Activated naive CD4-positive, alpha-beta T cell treated with anti-CD3 and anti-CD28 coated beads, Interleukin-2, amount 50 U/mL, for 16 hours (primary cell): Measurements from ENCODE around the gene RHOBTB3.

Experiments
- DNase-seq: peaks from one replicate; pipeline ENCODE4 v3.0.0-alpha.2; 2020

Gene RHOBTB3

DNA sequence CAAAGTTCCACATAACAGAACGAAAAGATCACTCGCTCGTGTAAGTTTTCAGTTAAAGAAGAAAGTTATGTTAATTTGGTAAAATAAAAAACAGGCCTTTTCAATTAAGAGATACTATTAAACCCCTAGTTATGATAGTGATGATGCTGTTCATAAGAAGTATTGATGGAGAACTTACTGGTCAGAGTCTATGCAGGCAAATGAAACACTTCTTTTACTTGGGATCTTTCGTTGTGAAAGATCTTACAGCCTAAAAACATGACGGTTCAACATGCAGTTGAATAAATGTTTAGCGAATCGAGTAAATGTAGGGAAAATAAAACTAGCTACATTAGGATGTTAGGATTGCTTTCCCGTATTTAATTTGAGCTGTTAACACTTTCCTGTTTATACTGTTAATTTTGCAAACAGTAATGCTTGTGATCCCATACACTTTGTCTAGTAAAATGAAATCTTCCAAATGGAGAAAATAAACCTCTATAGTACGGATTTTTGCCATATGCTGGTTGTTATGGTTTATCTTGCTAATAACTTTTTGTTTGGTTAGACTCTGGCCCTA, 2.0 kb downstream of the RHOBTB3 start:
- no peak for DNase-seq

- no peak for DNase-seq
Measured at GRCh38 chr5:95734187-95734586, 3.1 kb downstream of the RHOBTB3 start.

DNA sequence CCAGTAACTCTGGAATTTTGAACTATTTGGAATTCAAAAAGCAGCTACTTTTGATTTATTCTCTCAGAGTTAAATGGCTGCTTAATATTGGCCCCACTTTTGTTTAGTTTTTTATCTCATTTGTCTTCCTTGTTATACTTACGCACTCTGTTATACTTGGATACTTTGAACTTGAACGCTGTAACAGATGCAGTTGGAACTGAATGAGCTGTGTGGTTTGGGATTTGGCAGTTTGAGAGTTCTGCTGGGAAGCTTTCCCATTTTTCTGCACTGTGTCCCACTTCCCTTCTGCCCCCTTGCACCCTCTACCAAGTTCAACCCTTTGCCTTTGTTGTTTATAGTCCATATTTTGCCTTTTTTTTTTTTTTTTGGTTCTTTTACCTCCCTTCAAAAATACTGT, 3.8 kb downstream of the RHOBTB3 start:
- no peak for DNase-seq

- no peak for DNase-seq
Measured at GRCh38 chr5:95735406-95735805, 4.3 kb downstream of the RHOBTB3 start.

DNA sequence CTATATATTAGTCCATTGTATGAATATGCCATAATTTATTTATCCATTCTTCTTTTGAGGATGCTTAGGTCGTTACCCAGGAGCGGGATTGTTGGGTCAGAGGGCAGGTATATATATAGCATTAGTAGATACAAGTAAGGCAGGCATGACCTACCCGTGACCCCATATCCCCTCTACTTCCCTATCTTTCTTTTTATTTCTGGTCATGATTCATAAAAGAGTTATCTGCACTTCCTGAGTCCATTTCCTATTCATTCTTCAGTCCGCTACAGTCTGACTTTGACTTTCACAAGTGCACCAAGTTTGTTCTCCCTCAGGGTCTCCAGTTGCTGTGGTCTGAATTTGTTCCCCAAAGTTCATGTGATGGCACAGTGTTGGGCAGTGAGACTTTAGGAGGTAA, 6.9 kb downstream of the RHOBTB3 start:
- DNase-seq, result no peak

DNA sequence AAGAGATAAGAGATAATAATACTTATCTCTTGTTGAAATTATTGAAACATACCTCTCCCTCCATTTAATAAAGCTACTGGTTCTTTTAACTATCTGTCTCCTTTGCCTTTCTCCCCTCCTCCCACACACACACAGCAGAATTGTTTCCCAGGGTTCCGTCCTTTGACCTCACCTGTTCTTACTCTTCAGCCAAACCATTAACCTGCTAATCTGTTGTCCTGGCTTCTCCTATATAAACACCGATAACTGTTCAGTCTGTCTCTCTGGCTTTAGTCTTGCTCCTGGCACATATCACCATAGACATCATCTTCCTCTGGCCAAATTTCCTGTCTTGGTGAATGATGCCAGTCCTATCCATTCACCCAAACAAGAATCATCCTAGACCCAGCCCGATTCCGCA, 7.7 kb downstream of the RHOBTB3 start:
- no peak for DNase-seq

GRCh38 chr5:95739857-95740256, 8.7 kb downstream of the RHOBTB3 start:
- DNase-seq, result no peak

GRCh38 chr5:95741458-95741857, 10.3 kb downstream of the RHOBTB3 start:
- DNase-seq, result no peak

GRCh38 chr5:95743232-95743631, 12.1 kb downstream of the RHOBTB3 start:
- DNase-seq, result no peak

DNA sequence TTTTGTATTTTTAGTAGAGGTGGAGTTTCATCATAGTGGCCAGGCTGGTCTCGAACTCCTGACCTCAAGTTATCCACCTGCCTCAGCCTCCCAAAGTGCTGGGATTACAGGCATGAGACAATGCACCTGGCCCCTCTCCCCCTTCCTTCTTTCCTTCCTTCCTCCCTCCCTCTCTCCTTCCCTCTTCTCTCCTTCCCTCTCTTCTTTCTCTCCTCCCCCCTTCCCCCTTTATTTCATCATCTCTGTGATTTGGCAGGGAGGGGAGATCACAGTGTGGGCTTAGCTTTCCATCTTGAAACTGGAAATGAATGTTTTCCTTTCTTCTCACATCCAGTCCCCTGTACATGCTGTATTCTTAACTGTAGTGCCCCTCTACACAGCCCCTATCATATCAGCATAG, 12.7 kb downstream of the RHOBTB3 start:
- no peak for DNase-seq

- no peak for DNase-seq
Measured at GRCh38 chr5:95746194-95746593, 15.1 kb downstream of the RHOBTB3 start.

DNA sequence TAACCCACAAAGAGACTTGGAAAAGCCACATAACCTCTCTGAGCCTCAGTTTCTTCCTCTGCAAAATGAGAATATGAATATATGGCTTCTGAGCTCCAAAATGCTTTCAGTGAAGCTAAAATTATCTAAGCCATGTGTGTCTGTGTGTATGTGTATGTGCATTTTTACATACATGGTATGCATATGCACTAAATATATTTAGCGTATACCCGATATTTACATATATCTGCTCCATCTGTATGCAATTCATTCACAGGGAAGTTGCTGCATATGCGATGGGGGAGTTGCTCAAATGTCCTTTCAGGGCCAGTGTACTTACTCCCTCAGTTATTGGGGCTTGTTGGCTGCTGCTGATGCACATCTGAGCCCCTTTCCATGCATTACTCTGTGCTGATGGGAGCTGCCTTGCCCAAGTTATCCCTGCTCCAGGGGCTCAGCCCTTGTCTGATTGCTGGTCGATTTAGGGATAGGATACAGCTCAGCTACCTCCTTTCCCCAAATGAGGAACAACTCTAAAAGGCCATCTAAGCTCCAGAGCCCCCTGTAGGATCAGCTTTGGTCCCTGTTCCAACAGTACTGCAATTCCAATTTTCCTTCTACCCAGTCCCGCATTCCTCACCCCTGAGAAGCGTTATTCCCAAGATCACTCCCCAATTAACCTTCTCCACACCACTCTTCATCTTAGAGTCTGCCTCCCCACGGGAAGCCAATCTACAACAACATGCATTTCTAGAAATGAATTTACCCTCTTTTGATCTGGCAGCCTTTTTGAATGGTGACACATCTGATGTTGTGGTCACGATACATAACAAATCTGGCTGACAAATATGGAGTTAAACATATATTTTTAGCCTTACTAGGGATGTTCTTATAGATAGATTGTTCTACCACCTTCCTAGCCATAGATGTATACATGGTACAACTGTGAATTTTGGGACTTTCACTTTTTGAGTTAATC, 15.9 kb downstream of the RHOBTB3 start:
- DNase-seq, result no peak

DNA sequence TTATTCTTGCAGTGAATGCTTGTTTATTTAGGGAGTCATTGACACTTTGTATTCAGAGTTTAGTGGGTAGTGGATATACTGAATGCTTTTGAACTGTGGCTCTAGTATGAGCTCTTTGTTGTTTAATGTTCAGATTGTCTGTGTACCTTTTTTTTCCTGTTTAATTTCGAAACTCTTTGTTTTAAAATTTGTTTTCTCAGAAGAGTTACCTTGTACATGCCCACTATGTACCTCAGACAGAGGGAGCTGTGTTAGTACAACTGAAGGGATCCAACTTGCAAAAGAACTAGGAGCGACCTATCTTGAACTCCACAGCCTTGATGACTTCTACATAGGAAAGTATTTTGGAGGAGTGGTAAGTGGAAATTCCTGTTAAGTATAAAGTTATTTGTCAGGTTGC, 17.0 kb downstream of the RHOBTB3 start:
- no peak for DNase-seq

DNA sequence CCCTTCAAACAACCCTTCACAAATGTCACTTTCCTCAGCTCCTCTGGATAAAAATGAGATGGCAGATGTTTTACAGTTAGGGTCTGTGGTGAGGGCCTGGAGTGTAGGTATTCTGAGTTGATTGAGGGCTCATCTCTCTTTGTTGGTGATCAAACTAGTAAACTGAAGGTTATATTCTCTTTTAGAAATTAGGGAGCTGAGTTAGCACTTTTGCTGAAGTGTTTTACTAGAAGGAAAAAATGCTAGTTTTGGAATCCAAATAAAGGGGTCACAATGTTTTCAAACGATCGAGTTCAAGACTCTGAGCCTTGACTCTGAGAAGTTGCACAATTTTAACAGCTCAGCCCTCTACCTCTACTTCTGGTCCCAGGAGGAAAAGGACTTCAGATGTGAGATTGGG, 23.4 kb downstream of the RHOBTB3 start:
- DNase-seq, result no peak

- no peak for DNase-seq
Measured at GRCh38 chr5:95759005-95759404, 27.9 kb downstream of the RHOBTB3 start.

- no peak for DNase-seq
Measured at GRCh38 chr5:95759634-95760033, 28.5 kb downstream of the RHOBTB3 start.

GRCh38 chr5:95760273-95761191, 29.4 kb downstream of the RHOBTB3 start:
- no peak for DNase-seq

DNA sequence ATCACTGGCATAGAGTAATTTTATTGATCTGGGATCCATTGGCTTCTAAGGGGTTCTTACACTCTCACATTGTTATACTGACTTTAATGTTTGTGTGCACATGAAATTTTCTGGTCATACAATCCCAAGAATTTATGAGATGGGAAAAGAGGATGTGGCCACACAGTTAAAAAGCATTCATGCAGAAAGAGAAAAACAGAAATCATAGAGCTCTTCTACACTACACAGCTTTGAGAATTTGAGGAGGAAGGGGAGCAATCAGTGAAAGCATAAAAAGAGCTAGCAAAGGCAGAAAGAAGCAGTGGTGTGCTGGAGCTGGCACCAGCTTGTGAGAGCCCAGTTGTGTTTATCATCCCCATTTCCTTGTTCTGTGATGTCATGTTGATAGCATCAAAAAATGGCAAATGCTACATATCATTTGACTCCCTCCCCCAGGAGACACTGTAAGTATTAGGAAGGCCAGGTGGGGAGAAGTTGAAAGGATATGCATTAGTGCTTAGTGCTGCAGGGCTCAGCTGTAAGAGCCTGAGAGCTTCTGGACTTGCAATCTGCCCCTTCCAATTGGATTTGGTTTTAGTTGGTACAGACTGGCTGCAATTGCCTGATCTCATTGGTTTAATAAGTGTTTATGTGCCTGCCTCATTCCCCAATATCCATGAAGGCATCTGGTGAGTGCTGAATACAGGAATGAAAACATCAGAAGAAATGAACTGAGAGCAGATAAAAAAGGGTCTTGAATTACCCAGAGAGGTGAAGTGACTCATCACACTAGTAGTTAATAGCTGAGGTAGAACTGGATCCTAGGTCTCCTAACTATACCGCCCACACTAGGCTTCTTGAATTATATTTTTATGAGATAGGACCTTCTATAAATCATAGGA, 30.9 kb downstream of the RHOBTB3 start:
- DNase-seq, result no peak

DNA sequence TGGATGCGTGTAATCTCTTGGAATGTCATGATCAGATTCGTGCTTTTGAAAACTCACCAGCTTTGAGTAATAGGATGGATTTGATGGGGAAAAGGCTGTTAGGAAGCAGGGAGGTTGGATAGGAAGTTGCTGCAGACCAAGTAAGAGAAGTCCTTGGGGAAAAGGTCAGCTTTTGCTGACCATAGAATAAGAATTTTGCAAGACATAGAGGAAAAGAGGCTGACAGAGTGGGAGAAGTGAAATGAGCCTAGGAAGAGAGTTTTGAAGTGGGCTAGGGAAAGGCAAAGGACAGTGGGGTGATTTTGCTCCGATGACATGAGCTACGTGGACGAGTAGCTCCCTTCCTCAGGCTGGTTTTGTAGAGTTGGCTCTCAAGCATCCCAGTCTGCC, 31.5 kb downstream of the RHOBTB3 start:
- DNase-seq, result no peak

GRCh38 chr5:95763941-95764340, 32.8 kb downstream of the RHOBTB3 start:
- DNase-seq, result no peak

DNA sequence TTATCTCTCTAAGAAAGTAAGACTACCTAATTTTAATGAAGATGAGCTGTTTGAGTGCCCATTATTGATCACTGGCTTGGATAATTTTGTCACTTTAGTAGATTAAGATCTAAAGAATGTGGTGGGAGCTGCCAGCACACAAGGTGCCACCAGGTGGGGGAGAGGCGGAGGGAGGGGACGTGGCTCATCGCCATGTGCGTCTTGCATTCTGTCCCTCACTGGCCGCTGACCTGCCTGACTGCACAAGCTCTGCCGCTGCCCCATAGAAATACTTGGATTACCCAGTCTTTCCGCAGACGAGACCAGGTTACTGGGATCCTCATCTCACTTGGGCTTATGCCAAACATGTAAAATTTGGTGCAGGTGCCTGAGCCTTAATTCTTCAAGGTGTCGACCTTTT, 37.6 kb downstream of the RHOBTB3 start:
- DNase-seq, result no peak
